ENCODE measurements around the gene PTPRB. TPM values are rescaled to one million over a fixed set of nuclear protein-coding genes. Genes with fewer than 3 reads are reported as not detected.

PTPRB gene
- total RNA-seq, 4 donors from 2014 or later: 12.5 to 40.3 (median 26.8) TPM

- peaks cover 19% of the 10 kb centered on the region for H3K27me3 ChIP-seq
- no peaks in the 10 kb centered on the region for H3K9me3 ChIP-seq
- TF ChIP-seq POLR2A (IDR thresholded peaks at IDR 0.05): no peak
- TF ChIP-seq EP300 (IDR thresholded peaks at IDR 0.05): no peak
- no peak for TF ChIP-seq CTCF (IDR thresholded peaks at IDR 0.05)
- TF ChIP-seq POLR2AphosphoS5 (IDR thresholded peaks at IDR 0.05): no peak
- H3K4me3 ChIP-seq: no peak overlapping the region
- H3K36me3 ChIP-seq: no peaks in the 10 kb centered on the region
- ATAC-seq: no peak
- H3K27ac ChIP-seq: no peak overlapping the region
- H3K4me1 ChIP-seq: no peaks in the 10 kb centered on the region
- 20 to 34% methylated on average over 3 to 4 of the region's 4 CpGs for WGBS, 2 donors (ENCODE audit: low coverage in 1 of 2)
These were observed 38.6 kb downstream of the PTPRB start for GRCh38 chr12:70598467-70599193.

GRCh38 chr12:70592664-70593063, 44.6 kb downstream of the PTPRB start:
- TF ChIP-seq POLR2A (IDR thresholded peaks at IDR 0.05) (no peak), POLR2AphosphoS5 (IDR thresholded peaks at IDR 0.05) (no peak), EP300 (IDR thresholded peaks at IDR 0.05) (no peak), CTCF (IDR thresholded peaks at IDR 0.05) (no peak)
- Histone ChIP-seq H3K27me3 (peaks cover 22% of the 10 kb centered on the region), H3K36me3 (no peaks in the 10 kb centered on the region), H3K4me1 (no peaks in the 10 kb centered on the region), H3K9me3 (no peaks in the 10 kb centered on the region), H3K4me3 (no peak overlapping the region), H3K27ac (no peak overlapping the region)
- WGBS, 2 donors (ENCODE audit: low coverage in 1 of 2): 94 to 100% methylated on average over 2 of the region's 2 CpGs
- ATAC-seq: no peak

GRCh38 chr12:70590549-70591226, 46.5 kb downstream of the PTPRB start:
- Histone ChIP-seq H3K27ac (no peak overlapping the region), H3K4me1 (no peaks in the 10 kb centered on the region), H3K36me3 (no peaks in the 10 kb centered on the region), H3K27me3 (peaks cover 12% of the 10 kb centered on the region), H3K9me3 (peaks cover 0 to under 1% (median 0%) of the 10 kb centered on the region in 3 donors), H3K4me3 (no peak overlapping the region)
- no peak for TF ChIP-seq POLR2AphosphoS5 (IDR thresholded peaks at IDR 0.05)
- no peak for TF ChIP-seq POLR2A (IDR thresholded peaks at IDR 0.05)
- TF ChIP-seq EP300 (IDR thresholded peaks at IDR 0.05): no peak
- TF ChIP-seq CTCF (IDR thresholded peaks at IDR 0.05): no peak
- ATAC-seq: no peak
- WGBS, 2 donors (ENCODE audit: low coverage in 1 of 2): 69 to 70% methylated on average over 4 of the region's 4 CpGs

GRCh38 chr12:70590051-70590450, 47.2 kb downstream of the PTPRB start:
- 33 to 62% methylated on average over 3 to 6 of the region's 6 CpGs for WGBS, 2 donors (ENCODE audit: low coverage in 1 of 2)
- H3K9me3 ChIP-seq: peaks cover 0 to 7% (median 0%) of the 10 kb centered on the region in 3 donors
- ATAC-seq: no peak

More at GRCh38 chr12:70590051-70590450, 47.2 kb downstream of the PTPRB start:
- Histone ChIP-seq H3K4me3 (no peak overlapping the region), H3K36me3 (no peaks in the 10 kb centered on the region), H3K27me3 (peaks cover 12% of the 10 kb centered on the region), H3K27ac (no peak overlapping the region), H3K4me1 (no peaks in the 10 kb centered on the region)
- no peak for TF ChIP-seq POLR2AphosphoS5 (IDR thresholded peaks at IDR 0.05)
- TF ChIP-seq EP300 (IDR thresholded peaks at IDR 0.05): no peak
- TF ChIP-seq POLR2A (IDR thresholded peaks at IDR 0.05): no peak
- TF ChIP-seq CTCF (IDR thresholded peaks at IDR 0.05): peak; percentile 50 to 77 (median 64)
